ENCODE measurements around the gene GK2.

GRCh38 chr4:79390890-79391289, 17.1 kb downstream of the GK2 start:
- TF ChIP-seq CTCF (IDR thresholded peaks at IDR 0.05) (no peak), POLR2A (IDR thresholded peaks at IDR 0.05) (no peak)
